DMS79 treated with DMSO at 0.1 percent for 48 hours (cell line): ENCODE results near the gene MTSS2.
"Not testable (repeated sequence)": the region's sequence is repeated elsewhere in the genome, so short reads cannot be mapped to it uniquely, and the experiment has no call there.

Experiments used
- DNase-seq: peaks from one replicate; lab custom pipeline; 2025; lab: John Stamatoyannopoulos, UW

Gene MTSS2

DNA sequence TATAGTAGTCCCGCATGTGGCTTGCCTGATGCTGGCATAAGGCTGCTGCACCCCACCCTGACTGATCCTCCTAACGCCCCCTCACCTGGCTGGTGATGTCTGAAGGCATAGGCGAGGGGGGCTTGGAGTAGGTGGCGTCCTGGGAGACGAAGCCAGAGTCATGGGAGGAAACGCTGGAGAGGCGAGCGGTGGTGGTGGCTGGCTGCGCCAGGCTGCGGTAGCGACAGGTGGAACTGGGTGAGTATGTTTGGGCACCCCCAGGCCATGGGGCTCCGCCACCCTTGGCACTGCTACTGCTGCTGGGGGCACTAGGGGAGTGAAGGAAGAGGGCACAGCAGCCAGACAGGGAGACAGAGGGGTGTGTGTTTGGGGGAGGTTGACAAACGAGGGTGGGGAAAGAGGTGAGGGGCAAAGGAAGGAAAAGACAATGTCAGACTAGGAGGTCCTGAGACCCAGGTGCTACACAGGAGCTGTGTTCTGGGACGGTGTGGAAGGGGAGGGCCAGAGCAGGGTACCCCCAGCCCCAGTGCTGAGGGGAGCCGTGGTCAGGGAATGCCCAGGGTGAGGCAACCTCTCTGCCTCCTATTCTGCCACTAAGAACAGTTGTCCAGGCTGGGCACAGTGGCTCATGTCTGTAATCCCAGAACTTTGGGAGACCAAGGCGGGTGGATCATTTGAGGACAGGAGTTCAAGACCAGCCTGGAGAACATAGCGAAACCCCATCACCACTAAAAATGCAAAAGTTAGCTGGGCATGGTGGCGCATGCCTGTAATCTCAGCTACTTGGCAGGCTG, 11.4 kb downstream of the MTSS2 start:
- no peak for DNase-seq

DNA sequence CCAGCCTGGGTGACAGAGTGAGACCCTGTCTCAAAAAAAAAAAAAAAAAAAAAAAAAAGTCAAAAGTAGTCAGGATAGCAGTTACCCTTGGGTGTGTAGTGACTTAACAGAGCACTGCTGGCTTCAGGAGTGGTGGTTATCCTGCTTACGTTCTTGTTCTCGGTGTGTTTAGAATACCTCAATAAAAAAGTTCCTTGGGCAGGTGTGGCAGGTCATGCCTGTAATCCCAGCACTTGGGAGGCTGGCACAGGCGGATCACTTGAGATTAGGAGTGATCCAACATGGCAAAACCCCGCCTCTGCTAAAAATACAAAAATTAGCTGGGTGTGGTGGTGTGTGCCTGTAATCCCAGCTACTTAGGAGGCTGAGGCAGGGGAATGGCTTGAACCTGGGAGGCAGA, 14.9 kb downstream of the MTSS2 start:
- DNase-seq: not testable (repeated sequence)

DNA sequence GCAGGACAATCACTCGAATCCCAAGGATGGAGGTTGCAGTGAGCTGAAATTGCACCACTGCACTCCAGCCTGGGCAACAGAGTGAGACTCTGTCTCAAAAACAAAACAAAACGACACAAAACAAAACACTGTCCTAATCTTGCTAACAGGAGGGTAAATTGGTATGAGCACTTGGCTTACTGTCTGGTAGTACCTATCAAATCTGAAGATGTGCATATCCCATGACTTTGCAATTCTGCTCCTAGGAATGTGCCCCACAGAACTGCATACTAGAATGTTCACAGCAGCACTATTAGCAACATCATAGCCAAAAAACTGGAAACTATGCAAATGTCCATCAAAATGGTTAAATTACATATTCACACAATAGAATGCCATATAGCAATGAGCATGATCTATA, 15.7 kb downstream of the MTSS2 start:
- DNase-seq: no peak

DNA sequence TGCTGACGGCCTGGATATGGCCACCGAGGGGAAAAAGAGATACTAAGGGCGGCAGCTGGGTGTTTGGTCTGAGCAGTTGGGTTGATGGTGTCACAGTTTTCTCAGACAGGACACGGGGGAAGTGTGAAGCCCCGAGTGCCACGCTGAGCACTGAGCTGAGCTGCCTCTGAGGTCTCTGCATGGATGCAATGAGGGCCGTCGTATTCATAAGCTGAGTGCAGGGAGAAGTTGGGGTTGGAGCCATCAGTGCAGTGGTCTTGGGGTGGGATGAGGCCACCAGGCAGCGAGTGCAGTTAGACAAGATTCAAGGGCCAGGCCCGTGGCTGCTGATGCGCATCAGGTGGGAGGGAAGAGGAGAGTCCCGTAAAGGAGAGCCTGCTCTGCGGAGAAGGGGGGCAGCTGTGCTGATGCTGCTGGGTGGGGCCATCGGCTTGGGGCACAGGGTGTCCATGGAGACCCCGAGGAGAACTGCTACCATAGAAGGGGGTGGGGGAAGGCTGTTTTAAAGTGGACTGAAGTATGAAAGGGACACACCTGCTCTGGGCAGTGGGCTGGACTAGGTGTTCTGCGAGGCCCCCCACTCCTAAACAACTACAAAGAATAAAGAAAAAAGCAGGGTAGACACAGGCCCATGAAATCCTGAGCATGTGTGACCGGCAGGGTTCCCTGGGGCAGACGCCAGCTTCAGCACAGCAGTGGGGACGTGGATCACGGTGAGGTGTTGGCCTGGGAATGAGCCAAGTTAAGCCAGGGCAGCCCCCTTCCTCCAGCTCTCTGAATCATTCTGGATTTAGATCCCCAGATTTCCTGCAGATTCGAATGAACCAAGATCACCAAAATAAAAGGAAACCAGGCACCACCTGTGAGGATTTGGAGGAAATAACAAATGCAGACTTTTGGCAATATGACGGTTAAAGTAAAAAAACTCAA, 19.8 kb downstream of the MTSS2 start:
- DNase-seq: no peak

DNA sequence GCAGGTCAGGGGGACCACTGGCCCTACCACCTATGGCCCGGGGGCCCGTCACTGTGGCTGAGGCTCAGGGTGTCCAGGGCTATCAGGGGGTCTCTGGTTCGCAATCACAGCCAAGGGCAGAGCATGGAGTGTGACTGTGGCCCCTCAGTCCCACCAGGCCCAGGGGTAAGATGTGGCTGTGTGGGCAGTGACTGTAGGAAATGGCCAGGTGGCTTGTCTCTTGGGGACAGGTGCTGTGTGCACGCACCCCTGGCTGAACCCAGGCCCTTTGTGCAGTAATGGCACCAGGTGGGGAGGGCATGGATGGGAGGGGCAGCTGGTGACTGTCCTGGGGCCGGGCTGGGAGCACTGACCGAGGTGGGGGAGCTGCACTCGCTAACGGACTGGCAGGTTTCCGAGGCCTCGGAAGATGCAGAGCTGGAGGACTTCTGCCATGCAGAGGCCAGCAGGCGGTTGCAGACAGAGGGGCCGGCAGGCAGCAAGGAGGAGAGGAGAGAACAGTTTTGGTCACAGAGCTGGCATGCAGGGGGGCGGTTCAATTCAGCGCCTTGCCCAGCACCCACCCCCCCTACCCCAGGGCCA, 20.6 kb downstream of the MTSS2 start:
- DNase-seq: no peak

DNA sequence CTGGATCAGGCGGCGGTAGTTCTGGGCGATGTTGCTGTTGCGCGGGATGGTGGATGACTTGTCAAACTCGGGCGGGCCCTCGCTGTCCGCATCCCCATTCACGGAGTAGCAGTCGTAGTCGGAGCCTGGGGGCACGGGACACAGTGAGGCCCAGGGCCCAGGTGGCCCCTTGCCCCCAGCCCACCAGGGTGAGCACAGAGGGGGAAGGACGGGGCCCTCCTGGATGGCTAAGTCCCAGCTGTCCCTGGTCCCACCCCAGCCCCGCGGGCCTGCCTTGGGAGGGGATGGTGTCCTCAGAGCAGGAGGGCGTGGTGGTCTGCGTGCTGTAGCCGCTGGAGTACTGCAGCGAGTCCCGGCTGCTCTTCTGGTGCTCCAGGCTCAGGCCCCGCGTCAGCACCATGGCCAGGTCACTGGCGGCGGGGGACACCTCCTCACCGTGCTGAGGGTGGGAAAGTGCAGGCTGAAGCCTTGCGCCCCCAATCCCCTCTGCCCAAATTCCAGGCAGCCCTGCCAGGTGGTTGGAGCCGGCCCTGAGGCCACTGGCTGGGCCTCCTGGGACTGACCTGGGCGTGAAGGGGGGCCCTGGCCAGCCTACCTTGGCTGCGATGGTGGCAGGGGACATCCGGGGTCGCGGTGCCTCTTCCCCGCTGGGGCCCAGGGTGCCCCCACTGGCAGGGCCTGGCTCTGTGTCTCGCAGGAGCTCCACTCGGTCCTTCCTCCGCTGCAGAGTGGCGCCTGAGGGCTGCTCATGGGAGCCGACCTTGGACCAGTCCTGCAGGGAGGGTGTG, 21.3 kb downstream of the MTSS2 start:
- DNase-seq: no peak

DNA sequence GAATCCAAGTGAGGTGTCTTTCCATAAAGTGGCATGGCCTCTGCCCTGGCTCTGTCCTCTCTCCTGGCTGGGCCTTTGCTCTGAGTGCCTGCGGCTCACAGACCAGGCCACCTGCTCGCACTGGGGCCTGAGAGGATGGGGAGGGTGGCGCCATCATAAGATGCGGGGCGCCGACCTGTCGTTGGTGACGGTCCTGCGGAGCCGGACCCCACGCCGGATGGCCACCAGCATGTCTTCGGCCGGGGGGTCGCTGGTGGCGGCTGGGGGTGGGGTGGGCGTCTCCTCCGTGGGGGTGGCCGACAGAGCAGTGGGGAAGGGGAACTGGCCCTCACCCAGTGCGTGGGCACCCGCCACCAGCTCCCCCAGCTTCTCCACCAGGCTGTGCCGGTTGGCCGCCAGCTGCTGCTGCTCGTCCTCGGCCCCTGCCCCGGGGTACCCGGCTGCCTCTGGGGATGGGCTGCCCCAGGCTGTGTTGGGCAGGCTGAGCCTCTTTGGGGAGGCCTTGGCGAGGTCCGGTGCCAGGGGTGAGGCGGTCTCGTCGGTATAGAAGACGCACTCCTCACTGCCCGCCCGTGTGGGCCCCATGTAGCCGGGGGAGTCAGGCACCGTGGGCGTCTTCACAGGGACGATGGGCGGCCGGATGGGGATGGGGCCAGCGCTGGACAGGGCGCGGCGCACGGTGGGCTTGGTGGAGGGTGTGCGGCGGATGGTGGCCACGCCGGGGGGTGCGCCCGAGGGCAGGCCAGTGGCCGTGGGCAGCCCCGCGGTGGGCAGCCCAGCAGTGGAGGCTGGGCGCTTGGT, 22.1 kb downstream of the MTSS2 start:
- DNase-seq: no peak

DNA sequence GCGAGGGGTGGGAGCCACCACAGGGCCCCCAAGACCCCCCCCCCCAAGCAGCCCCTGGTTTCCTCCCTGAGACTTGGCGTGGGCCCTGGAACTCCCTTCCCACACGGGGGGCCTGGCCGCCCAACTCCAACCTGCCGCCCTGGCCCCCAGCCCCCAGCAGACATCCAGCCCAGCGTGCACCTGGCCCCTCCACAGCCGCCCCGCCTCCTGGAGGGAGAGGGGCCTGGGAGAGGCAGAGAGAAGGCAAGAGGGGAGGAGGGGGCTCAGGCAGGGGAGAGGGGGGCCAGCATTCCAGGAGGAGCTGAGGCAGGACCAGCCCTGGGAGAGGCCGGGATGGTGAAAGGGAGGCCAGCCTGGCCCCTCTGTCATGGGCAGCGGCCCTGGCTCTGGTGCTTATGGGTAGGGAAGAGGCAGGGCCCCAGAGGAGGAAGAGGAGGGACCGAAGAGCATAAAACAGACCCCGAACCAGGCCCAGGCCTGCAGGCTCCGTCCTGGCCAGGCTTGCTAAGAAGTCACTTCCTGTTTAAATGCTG, 22.8 kb downstream of the MTSS2 start:
- no peak for DNase-seq

DNA sequence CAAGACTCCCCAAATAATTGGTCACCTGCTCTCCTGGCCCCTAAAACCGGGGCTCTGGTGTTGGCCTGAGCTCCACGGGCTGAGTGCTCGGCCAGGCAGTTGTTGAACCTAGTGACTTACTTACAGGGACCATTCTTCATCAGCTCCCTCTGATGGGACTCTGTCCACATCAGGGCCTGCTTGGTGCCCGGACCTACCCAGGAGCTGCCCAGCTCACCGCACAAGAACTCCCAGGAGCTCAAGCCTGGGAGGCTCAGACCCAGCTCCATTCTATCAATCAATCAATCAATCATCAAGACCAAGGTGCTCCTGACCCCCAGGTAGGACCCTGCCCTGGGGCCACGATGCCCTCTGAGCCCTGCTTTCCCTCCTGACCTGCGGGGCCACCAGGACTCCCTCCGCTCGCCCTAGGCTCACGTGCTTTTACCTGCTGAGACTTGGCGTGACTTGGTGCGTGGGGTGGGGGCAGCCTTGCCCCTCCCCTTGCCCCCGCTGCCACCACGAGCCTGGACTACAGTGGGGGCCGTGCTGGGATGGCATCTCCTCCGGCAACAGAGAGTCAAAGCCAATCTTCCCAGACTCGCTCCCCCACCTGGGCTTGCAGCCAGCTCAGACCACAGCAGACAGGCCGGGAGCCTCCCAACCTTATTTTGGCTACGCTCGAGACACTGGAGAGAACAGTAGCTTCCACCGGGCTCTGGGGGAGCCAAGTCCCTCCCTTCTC, 23.8 kb downstream of the MTSS2 start:
- DNase-seq: no peak

DNA sequence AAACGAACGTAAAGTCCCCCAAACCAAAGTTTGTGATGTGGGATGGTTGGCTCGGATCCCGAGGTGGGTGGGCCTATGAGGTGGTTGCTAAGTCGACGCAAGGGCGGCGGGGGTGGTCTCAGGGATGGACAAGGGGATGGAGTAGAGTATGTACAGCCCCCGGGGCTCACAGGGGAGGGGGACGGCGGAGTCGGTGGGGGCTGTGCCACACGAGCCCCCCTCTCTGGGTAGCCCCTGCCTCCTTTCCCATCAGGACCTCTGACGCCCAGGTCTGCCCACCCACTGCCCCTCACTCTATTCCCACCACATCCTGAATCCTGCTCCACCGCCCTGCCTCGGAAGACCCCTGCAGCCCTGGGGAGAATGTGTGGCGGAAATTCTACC, 24.3 kb downstream of the MTSS2 start:
- no peak for DNase-seq

DNA sequence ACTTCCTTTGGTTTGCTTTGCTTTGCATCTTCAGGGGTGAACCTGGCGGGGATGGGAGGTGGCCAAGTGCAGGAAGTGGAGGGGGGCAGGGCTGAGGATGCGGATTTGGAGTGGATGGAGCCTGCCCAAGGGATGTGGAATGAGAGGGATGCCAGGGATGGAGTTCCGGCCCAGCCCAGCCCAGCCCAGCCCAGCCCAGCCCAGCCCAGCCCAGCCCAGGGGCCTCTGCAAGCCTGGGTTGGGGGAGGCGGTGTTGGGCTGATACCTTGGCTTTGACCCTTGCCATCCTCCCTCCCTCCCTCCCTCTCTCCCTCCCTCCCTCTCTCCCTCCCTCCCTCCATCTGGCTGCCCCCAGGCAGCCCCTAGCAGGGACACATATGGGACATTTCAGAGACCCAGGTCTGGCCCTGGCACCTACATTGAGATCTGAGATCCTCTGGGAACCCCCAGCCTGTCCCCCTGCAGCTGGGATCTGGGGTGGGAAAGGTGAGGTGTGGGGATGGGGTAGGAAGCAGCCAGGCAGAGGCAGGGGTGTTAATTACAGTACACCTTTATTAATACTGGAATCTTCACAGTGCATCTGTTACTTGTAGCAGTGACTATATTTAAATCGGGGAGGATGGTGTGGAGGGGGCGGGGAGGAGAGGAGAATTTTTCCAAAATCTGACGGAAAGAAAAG, 25.0 kb downstream of the MTSS2 start:
- no peak for DNase-seq

DNA sequence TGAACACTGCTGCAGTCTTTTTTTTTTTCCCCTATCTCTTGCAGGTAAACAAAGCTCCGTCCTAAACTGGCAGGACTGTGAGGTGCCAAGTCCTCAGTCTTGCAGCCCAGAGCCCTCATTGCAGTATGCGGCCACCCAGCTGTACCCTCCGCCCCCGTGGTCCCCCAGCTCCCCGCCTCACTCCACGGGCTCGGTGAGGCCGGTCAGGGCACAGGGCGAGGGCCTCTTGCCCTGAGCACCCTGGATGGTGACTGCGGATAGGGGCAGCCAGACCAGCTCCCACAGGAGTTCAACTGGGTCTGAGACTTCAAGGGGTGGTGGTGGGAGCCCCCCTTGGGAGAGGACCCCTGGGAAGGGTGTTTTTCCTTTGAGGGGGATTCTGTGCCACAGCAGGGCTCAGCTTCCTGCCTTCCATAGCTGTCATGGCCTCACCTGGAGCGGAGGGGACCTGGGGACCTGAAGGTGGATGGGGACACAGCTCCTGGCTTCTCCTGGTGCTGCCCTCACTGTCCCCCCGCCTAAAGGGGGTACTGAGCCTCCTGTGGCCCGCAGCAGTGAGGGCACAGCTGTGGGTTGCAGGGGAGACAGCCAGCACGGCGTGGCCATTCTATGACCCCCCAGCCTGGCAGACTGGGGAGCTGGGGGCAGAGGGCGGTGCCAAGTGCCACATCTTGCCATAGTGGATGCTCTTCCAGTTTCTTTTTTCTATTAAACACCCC, 25.7 kb downstream of the MTSS2 start:
- DNase-seq: no peak

DNA sequence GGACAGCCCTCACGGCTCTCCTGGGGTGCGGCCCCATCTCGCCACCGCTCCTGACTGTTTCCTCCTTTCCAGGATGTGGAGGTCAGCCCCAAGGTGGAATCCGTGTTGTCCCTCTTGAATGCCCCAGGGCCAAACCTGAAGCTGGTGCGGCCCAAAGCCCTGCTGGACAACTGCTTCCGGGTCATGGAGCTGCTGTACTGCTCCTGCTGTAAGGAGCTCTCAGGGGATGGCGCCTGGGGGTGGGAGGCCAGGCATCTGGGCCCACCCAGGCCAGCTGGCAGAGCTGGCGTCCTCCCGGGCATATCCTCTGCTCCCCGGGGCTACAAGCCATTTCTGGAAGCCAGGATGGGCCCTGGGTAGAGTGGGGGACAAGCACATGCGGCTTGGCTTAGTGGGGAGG, 26.3 kb downstream of the MTSS2 start:
- no peak for DNase-seq

DNA sequence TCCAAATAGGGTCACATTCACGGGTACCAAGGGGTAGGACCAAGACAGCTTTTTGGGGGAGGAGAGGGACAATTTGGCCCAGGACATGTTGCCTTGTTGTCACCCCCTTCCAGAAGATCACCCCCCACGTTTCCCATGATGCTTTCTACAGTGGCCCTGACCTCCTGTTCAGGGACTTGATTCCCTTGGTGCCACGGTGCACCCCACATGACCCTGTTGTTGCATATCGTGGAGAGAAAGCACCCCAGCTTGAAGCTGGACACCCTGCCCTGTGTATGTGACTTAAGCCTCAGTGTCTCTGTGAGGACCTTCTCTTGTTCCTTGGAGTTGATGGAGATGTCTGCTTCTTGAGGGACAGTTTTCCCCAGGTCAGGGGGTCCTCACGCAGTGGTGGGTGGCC, 26.9 kb downstream of the MTSS2 start:
- DNase-seq: no peak

DNA sequence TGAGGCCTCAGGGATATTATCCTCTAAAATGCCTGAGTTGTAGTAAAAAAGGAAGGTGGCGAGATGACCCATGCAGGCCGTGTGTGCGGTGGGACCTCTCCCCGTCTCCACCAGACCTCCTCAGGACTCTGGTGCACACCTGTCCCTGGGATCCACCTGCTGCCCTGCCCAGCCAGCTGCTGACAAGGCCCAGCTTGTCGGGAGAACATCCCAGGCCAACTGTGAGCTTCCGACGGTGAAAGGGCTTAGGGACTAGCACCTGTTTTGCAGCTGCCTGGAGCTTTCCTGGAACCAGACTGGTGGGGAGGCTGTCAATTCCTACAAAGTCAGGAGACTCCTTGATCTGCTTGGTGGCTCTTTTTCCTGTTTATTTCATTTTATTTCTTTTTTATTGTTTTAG, 27.9 kb downstream of the MTSS2 start:
- no peak for DNase-seq

DNA sequence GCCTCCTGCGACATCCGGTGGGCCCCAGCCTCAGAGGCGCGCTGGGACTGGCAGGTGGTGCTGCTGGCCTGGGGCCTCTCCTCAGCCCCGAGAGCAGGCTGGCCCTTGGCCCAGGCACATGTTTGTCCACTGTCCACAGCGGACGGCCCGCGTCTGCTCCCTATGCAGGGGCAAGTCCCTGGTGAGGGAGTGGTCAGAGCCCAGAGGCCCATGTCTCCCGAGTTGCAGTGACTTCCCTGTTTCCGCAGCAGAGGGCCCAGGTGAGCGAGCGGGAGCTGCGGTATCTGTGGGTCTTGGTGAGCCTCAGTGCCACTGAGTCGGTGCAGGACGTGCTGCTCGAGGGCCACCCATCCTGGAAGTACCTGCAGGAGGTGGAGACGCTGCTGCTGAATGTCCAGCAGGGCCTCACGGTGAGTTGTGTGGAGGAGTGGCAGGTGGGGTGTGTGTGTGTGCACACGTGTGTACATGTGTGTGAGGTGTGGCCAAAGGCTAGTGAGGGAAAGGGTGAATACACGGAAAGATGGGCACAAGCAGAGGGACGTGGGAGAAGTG, 29.1 kb downstream of the MTSS2 start:
- no peak for DNase-seq

DNA sequence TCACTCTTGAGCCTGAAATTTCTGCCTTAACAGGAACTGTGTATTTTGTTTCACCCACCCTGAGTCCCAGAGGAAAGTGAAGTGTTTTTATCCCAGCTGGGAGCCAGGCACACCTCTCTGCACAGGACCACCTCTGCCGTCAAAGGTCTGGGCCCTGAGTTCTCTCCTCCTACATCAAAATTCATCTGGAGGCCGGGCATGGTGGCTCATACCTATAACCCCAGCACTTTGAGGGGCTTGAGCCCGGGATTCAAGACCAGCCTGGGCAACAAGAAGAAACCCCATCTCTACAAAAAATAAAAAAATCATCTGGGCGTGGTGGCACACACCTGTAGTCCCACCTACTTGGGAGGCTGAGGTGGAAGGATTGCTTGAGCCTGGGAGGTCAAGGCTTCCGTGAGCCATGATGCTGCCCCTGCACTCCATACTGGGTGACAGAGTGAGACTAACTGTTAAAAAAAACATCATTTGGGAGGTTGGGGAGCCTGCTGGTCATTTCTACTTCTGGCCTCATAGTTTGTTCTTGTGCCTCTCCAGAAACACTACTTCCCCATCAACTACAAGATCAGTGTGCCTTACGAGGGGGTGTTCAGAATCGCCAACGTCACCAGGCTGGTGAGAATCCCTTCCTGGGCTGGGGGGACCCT, 29.7 kb downstream of the MTSS2 start:
- DNase-seq: no peak
